MG63 (cell line): ENCODE measurements around the gene ZNF501. TPM values are rescaled to one million over a fixed set of nuclear protein-coding genes. Genes with fewer than 3 reads are reported as not detected.

ENCODE experiments used
- DNase-seq: peaks from one replicate; pipeline ENCODE4 v3.0.0-alpha.2; 2020
- H3K27me3 ChIP-seq: fragments of 250-450 bp; sonication (Bioruptor Pico); 2 replicates; pipeline ENCODE4 v1.5.1; 2020; ENCODE audit warnings: mild to moderate bottlenecking, moderate library complexity
- H3K36me3 ChIP-seq: fragments of 250-450 bp; sonication (Bioruptor Pico); 2 replicates; pipeline ENCODE4 v1.5.1; 2020; ENCODE audit warnings: mild to moderate bottlenecking, moderate library complexity
- H3K4me3 ChIP-seq: fragments of 250-450 bp; sonication (Bioruptor Pico); 2 replicates; pipeline ENCODE4 v1.5.1; 2020; ENCODE audit warnings: mild to moderate bottlenecking, moderate library complexity
- H3K9me3 ChIP-seq: fragments of 250-450 bp; sonication (Bioruptor Pico); 2 replicates; pipeline ENCODE4 v1.5.1; 2020; ENCODE audit warnings: mild to moderate bottlenecking, moderate library complexity
- total RNA-seq: library from RNA; depleted of rRNA; stranded (reverse); fragments of >200 nt; shearing (Covaris generic); gene quantifications from 2 replicates; pipeline ENCODE4 v1.2.3, GENCODE V29; 2014; ENCODE audit warnings: low replicate concordance; rRNA removed

ZNF501 gene
- total RNA-seq: 0.79 and 1.2 TPM in 2 replicates

GRCh38 chr3:44729384-44729910 is at the start of gene ZNF501:
TSS of gene ZNF501 (plus strand) at chr3:44729635. CDS start at chr3:44734422, 4,787 bp downstream.
- Histone ChIP-seq H3K9me3 (peaks cover 7% of the 10 kb centered on the region; the same call in 1 of the 2 replicates), H3K4me3 (peak within 1 kb of the TSS; percentile 49), H3K36me3 (no peaks in the 10 kb centered on the region), H3K27me3 (no peaks in the 10 kb centered on the region)
- DNase-seq: peak; percentile 85

DNA sequence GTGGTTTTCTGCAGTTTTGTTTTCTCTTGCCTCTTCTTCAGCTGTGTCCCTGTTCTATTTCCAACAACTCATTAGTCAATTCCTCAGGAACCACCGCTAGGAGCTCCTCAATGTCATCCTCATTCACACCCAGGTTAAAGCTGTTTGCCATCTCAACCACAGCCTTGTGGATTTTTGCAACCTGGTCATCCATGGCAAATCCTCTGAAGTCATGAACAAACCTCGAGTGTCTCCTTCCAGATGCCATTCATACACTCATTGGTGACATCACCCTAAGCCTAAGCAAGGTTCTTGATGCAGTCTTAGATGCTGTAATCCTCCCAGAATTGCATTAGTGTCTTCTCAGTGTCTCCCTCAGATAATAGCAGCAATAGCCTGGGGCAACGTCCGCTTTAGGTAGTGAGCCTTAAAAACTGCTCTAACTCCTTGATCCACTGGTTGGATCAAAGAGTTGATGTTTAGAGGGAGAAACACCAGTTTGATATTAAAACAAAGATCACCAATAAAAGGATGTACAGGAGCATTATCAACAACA is 48.4 kb upstream of the ZNF501 start:
- Histone ChIP-seq H3K9me3 (no peaks in the 10 kb centered on the region), H3K4me3 (no peak overlapping the region), H3K36me3 (no peaks in the 10 kb centered on the region), H3K27me3 (no peaks in the 10 kb centered on the region)
- no peak for DNase-seq

DNA sequence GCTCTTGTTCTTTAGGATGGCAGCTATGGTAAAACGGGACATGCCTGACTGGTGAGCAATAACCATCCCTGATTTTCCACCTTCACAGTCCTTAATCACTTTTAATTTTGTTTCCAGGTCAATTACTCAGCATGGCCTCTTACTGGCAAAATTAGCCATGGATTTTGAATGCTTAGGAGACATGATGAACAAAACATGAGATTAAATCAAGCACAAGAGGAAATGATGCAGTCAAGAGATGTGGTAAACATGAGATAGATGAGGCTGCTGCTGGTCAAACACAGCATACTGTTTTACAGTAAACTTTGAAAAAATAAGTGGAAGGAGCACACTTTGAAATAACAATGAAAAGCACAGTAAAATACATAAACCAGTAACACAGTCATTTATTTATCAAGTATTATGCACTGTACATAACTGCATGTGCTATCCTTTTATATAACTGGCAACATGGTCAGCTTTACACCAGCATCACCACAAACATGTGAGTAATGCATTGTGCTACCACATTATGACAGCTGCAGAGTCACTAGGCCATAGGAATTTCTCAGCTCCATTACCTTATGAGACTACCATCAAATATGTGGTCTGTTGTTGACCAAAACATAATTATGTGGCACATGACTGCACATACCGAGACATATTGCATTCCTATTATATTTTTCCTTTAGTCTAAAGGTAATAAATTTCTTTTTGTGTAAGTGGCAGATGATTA is 47.1 kb upstream of the ZNF501 start:
- no peaks in the 10 kb centered on the region for H3K36me3 ChIP-seq
- no peak overlapping the region for H3K4me3 ChIP-seq
- H3K9me3 ChIP-seq: no peaks in the 10 kb centered on the region
- no peaks in the 10 kb centered on the region for H3K27me3 ChIP-seq
- DNase-seq: no peak

- peak; percentile 26 for DNase-seq
- Histone ChIP-seq H3K36me3 (no peaks in the 10 kb centered on the region), H3K27me3 (no peaks in the 10 kb centered on the region), H3K9me3 (no peaks in the 10 kb centered on the region), H3K4me3 (peak overlapping the region; percentile 15; the same call in 1 of the 2 replicates)
Measured at GRCh38 chr3:44685128-44685800, 44.2 kb upstream of the ZNF501 start.

DNA sequence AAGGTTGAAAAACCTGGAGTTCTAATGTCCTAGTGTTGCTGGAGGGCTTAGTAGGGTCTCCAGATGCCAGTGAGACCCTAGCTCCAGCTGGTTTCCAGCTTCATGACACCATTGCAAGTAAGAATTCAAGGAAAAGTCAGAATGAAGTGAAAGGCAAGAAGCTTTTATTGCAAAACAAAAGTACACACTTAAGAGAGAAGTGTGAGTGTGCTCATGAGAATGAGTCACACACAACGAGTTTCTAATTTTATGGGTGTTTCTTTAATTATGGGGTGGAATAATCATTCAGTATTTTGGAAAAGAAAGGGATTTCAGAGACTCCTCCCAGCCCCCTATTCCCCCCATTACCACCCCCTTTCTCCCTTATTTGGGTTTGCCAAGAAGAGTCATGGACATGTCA is 41.5 kb upstream of the ZNF501 start:
- Histone ChIP-seq H3K4me3 (no peak overlapping the region), H3K36me3 (no peaks in the 10 kb centered on the region), H3K9me3 (no peaks in the 10 kb centered on the region), H3K27me3 (no peaks in the 10 kb centered on the region)
- no peak for DNase-seq

GRCh38 chr3:44712455-44713075 is 16.9 kb upstream of the ZNF501 start, which contains the start of gene ZNF502:
TSS of gene ZNF502 (plus strand) at chr3:44712660. CDS start at chr3:44720262, 7,602 bp downstream.
- no peaks in the 10 kb centered on the region for H3K27me3 ChIP-seq
- DNase-seq: peak; percentile 61
- H3K4me3 ChIP-seq: peak within 1 kb of the TSS; percentile 47
- H3K36me3 ChIP-seq: no peaks in the 10 kb centered on the region
- no peaks in the 10 kb centered on the region; the same call in 1 of the 2 replicates for H3K9me3 ChIP-seq

GRCh38 chr3:44721231-44722102 is 8.0 kb upstream of the ZNF501 start:
- DNase-seq: no peak
- Histone ChIP-seq H3K36me3 (no peaks in the 10 kb centered on the region), H3K27me3 (no peaks in the 10 kb centered on the region), H3K9me3 (peaks cover 5% of the 10 kb centered on the region), H3K4me3 (no peak overlapping the region)

- H3K9me3 ChIP-seq: peaks cover 5% of the 10 kb centered on the region
- DNase-seq: no peak
- H3K36me3 ChIP-seq: no peaks in the 10 kb centered on the region
- no peaks in the 10 kb centered on the region for H3K27me3 ChIP-seq
- H3K4me3 ChIP-seq: no peak overlapping the region
Measured at GRCh38 chr3:44722103-44722401, 7.4 kb upstream of the ZNF501 start.

DNA sequence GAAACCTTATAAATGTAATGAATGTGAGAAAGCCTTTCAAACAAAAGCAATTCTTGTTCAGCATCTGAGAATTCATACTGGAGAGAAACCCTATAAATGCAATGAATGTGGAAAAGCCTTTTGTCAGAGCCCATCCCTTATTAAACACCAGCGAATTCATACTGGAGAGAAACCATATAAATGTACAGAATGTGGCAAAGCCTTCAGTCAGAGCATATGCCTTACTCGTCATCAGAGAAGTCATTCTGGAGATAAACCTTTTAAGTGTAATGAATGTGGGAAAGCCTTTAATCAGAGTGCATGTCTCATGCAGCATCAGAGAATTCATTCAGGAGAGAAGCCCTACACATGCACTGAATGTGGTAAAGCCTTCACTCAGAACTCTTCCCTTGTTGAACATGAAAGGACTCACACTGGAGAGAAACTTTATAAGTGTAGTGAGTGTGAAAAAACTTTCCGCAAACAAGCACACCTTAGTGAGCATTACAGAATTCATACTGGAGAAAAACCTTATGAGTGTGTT is 5.3 kb downstream of the ZNF501 start:
- Histone ChIP-seq H3K36me3 (no peaks in the 10 kb centered on the region), H3K9me3 (peaks cover 6% of the 10 kb centered on the region; the same call in 1 of the 2 replicates), H3K4me3 (no peak overlapping the region), H3K27me3 (no peaks in the 10 kb centered on the region)
- no peak for DNase-seq

- Histone ChIP-seq H3K27me3 (no peaks in the 10 kb centered on the region), H3K4me3 (peak overlapping the region; percentile 85), H3K9me3 (peaks cover 14% of the 10 kb centered on the region), H3K36me3 (peaks cover 32% of the 10 kb centered on the region)
- no peak for DNase-seq
Measured at GRCh38 chr3:44761101-44761423, 31.6 kb downstream of the ZNF501 start.

GRCh38 chr3:44761424-44762169 is 32.2 kb downstream of the ZNF501 start, which contains the start of the genes KIAA1143 and KIF15:
TSS of gene KIAA1143 (minus strand) at chr3:44761619. CDS start at chr3:44761602, 17 bp downstream.
TSS of gene KIF15 (plus strand) at chr3:44761794. CDS start at chr3:44761866, 72 bp downstream.
- peaks cover 14% of the 10 kb centered on the region for H3K9me3 ChIP-seq
- DNase-seq: peak; percentile 90
- H3K36me3 ChIP-seq: peaks cover 36% of the 10 kb centered on the region
- H3K4me3 ChIP-seq: peak within 1 kb of the TSS; percentile 85
- no peaks in the 10 kb centered on the region for H3K27me3 ChIP-seq

DNA sequence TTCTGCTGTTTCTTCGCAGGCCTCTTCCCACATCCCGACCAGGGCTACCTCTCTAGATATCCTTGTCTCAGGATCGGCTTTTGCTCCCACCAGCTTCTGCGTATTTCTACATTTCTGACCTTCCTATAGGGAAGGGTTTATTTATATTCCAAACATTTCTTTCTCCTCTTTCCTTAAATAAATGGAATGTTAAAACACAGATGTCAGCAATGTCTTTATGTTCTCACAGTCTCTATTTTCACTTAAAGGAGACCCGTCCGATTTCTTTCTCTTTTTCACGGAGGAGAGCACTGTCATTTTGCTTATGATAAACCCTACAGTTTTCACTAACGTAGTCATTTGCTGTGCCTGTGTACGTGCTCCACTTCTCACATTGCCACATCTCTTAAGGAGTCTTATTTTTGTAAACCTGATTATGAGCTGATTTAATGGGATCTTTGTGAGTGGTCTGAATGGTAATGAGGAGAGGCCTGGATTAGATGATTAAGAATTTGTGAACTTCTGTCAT is 32.8 kb downstream of the ZNF501 start:
- H3K4me3 ChIP-seq: peak overlapping the region; percentile 85
- DNase-seq: no peak
- H3K9me3 ChIP-seq: peaks cover 14% of the 10 kb centered on the region
- no peaks in the 10 kb centered on the region for H3K27me3 ChIP-seq
- peaks cover 38% of the 10 kb centered on the region for H3K36me3 ChIP-seq

GRCh38 chr3:44762690-44763089 is 33.3 kb downstream of the ZNF501 start:
- Histone ChIP-seq H3K27me3 (no peaks in the 10 kb centered on the region), H3K36me3 (peaks cover 40% of the 10 kb centered on the region), H3K4me3 (peak overlapping the region; percentile 85), H3K9me3 (peaks cover 14% of the 10 kb centered on the region)
- no peak for DNase-seq

DNA sequence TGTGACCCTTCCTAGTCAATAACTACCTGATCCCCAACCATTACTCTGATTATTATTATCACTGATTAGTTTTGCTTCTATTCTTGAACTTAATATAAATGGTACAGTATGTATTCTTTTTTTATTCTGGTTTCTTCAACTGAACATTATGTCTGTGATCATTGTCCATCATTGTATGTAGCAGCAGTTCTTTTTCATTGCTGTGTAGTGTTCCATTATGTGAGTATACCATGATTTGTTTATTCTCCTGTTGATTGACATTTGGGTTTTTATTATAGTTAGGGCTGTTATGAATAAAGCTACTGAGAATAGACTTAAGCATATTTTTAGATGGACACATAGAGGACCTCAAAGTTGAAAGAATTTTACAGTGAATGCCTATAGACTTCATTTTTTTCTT is 34.8 kb downstream of the ZNF501 start:
- Histone ChIP-seq H3K27me3 (no peaks in the 10 kb centered on the region), H3K36me3 (peaks cover 27% of the 10 kb centered on the region), H3K4me3 (no peak overlapping the region), H3K9me3 (peaks cover 13% of the 10 kb centered on the region)
- no peak for DNase-seq
